ENCODE results near the gene SLC25A25. TPM values are rescaled to one million over a fixed set of nuclear protein-coding genes. Genes with fewer than 3 reads are reported as not detected.
A peak's percentile ranks its signal among the peaks of the same experiment; 100 is the strongest.

SLC25A25 gene
- total and polyA plus RNA-seq, 10 of the 15 experiments (the other 5 are each of a cell fraction or from before 2014, with no cell fraction given) = 0.04 to 17.1 (median 12.4) TPM; not detected in 1

- TF ChIP-seq CTCF (IDR thresholded peaks at IDR 0.05 in 2 of 3, conservative IDR thresholded peaks at IDR 0.05 in 1 of 3; ENCODE audit: control insufficient read depth in 2 of 3, extremely low read depth in 1 of 3, insufficient read depth in 1 of 3, low read depth in 3 of 3, low read length in 3 of 3) = no peak
- no peak for TF ChIP-seq TARDBP (IDR thresholded peaks at IDR 0.05; ENCODE audit: borderline replicate concordance)
- TF ChIP-seq IRF4 (IDR thresholded peaks at IDR 0.05; ENCODE audit: low read depth, low read length) = no peak
- TF ChIP-seq NR2C2 (IDR thresholded peaks at IDR 0.05; ENCODE audit: borderline replicate concordance, control insufficient read depth, insufficient read length, low read depth) = no peak
- no peak for TF ChIP-seq RELB (IDR thresholded peaks at IDR 0.05; ENCODE audit: low read depth)
- TF ChIP-seq MEF2B (IDR thresholded peaks at IDR 0.05; ENCODE audit: partially characterized antibody, poor library complexity, severe bottlenecking) = no peak
- TF ChIP-seq IKZF2 (IDR thresholded peaks at IDR 0.05) = no peak; a peak in 1 of 4 replicates
- TF ChIP-seq ETV6 (conservative IDR thresholded peaks at IDR 0.05 in 1 of 2, IDR thresholded peaks at IDR 0.05 in 1 of 2; ENCODE audit: borderline replicate concordance in 1 of 2, low read depth in 1 of 2) = no peak
- TF ChIP-seq IKZF1 (conservative IDR thresholded peaks at IDR 0.05) = peak; percentile 50
- TF ChIP-seq USF2 (IDR thresholded peaks at IDR 0.05; ENCODE audit: borderline replicate concordance, low read depth, low read length) = no peak; the same call in 1 of the 2 replicates
- TF ChIP-seq PAX5 (IDR thresholded peaks at IDR 0.05; ENCODE audit: borderline replicate concordance, low read depth, low read length) = peak; percentile 69; the same call in 1 of the 2 replicates
- TF ChIP-seq POLR2AphosphoS5 (IDR thresholded peaks at IDR 0.05; ENCODE audit: low read length) = 0 out of 2 replicates have a peak, but pooled peaks have one; percentile 46
- TF ChIP-seq TBL1XR1 (IDR thresholded peaks at IDR 0.05; ENCODE audit: low read depth, low read length) = no peak
Observed at GRCh38 chr9:128067645-128068385, at the start of gene SLC25A25 (continued).

Data from GM12878 (cell line).